MCF 10A (cell line): ENCODE data around the gene TIE1. TPM values are rescaled to one million over a fixed set of nuclear protein-coding genes. Genes with fewer than 3 reads are reported as not detected.

Experiments used
- BruUV-seq: library from RNA; stranded (reverse); fragments of 400-500 nt; replicated peaks from 2 replicates; lab custom pipeline; 2021; lab: Mats Ljungman, UMichigan
- CTCF ChIA-PET: fragments of 300-600 bp; sonication (Branson Sonifier 250); formaldehyde crosslinking; extraction: SDS; loops from one replicate; lab custom pipeline; 2021; ENCODE audit warnings: antibody characterized with exemption, inconsistent platforms; lab: Yijun Ruan, JAX
- POLR2A ChIA-PET: fragments of 300-600, 350-650 bp; sonication (Branson Sonifier 250); formaldehyde crosslinking; extraction: SDS; loops from one replicate; lab custom pipeline; 2020; ENCODE audit warnings: antibody characterized with exemption, inconsistent platforms; lab: Yijun Ruan, JAX
- DNase-seq: peaks from one replicate; pipeline ENCODE4 v3.0.0-alpha.2; 2018; ENCODE audit not compliant: unreplicated experiment
- H3K27ac Mint-ChIP-seq: one replicate; pipeline ENCODE4 v1.8.0; 2022; ENCODE audit warnings: mild to moderate bottlenecking, low read depth, mixed read lengths; ENCODE audit not compliant: unreplicated experiment
- H3K27me3 Mint-ChIP-seq: one replicate; pipeline ENCODE4 v1.8.0; 2022; ENCODE audit warnings: mixed read lengths; ENCODE audit not compliant: insufficient read depth, unreplicated experiment
- H3K36me3 Mint-ChIP-seq: one replicate; pipeline ENCODE4 v1.8.0; 2022; ENCODE audit warnings: mild to moderate bottlenecking, moderate library complexity, mixed read lengths; ENCODE audit not compliant: insufficient read depth, unreplicated experiment
- H3K4me1 Mint-ChIP-seq: one replicate; pipeline ENCODE4 v1.8.0; 2022; ENCODE audit warnings: mixed read lengths; ENCODE audit not compliant: insufficient read depth, unreplicated experiment
- H3K4me3 Mint-ChIP-seq: one replicate; pipeline ENCODE4 v1.8.0; 2022; ENCODE audit warnings: mild to moderate bottlenecking, moderate library complexity, mixed read lengths; ENCODE audit not compliant: unreplicated experiment
- H3K9me3 Mint-ChIP-seq: one replicate; pipeline ENCODE4 v1.8.0; 2022; ENCODE audit warnings: mixed read lengths; ENCODE audit not compliant: unreplicated experiment
- intact Hi-C: fragments of 100-400 bp; cut with micrococcal nuclease; formaldehyde crosslinking; loops from 2 replicates; pipeline ENCODE4 v1.14.1; 2022
- total RNA-seq: library from RNA; stranded (reverse); gene quantifications from 2 replicates; pipeline ENCODE4 v1.2.3, GENCODE V29; 2022
- TF ChIP-seq, protein P1 (sequence below): fragments of 200-600 bp; IDR thresholded peaks from one replicate; pipeline ENCODE4 v1.8.0; 2022; ENCODE audit warnings: antibody characterized with exemption, mild to moderate bottlenecking; ENCODE audit not compliant: unreplicated experiment

Gene TIE1
- total RNA-seq, 1 experiment from 2014 or later: not detected

DNA sequence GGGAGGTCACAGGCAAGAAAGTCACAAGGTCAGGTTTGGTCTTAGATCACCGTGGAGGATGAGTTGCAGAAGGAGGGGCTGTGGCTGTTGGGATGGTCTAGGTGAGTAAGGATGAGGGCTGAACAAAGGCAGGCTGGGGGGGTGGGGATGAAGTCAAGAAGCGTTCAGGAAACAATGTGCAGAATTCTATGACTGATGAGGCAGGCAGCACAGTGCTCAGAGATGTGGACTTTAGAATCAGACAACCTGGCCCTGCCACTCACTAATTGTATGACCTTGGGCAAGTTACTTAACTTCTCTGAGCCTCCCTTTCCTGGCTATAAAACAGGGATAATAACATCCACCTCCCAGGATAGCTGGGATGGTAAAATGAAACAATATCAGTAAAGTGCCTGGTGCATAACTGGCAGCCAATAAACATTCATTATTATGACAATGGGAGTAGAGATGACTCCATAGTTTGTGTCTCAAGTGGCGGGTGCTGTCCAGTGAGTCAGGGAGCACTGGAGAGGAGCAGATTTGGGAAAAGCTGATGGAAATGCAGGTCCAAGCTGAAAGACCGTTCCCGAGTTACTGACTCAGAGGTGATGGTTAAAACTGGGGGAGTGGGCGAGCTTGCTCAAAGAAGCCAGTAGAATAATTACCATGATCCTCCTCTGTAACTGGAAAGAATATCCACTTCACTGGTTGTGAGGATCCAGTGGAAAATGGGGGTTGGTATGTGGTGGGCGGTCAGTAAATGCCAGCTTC lies 2.1 kb downstream of the TIE1 start:
- Mint-ChIP-seq H3K27me3 (peaks cover 24% of the 10 kb centered on the region), H3K4me3 (no peak overlapping the region), H3K36me3 (no peaks in the 10 kb centered on the region), H3K27ac (no peak overlapping the region), H3K4me1 (peaks cover 6% of the 10 kb centered on the region), H3K9me3 (no peaks in the 10 kb centered on the region)
- ChIA-PET CTCF (interaction anchor here (0.9 kb wide), 1 partner anchor 17 kb away, joined by 3 read pairs; the partner anchor contains the start of gene C1orf210), POLR2A (interaction anchor here (0.8 kb wide), 1 partner anchor 11 kb away, joined by 3 read pairs; no protein-coding TSS in a partner anchor)
- intact Hi-C loops: no loop called here
- TF ChIP-seq, protein P1, sequence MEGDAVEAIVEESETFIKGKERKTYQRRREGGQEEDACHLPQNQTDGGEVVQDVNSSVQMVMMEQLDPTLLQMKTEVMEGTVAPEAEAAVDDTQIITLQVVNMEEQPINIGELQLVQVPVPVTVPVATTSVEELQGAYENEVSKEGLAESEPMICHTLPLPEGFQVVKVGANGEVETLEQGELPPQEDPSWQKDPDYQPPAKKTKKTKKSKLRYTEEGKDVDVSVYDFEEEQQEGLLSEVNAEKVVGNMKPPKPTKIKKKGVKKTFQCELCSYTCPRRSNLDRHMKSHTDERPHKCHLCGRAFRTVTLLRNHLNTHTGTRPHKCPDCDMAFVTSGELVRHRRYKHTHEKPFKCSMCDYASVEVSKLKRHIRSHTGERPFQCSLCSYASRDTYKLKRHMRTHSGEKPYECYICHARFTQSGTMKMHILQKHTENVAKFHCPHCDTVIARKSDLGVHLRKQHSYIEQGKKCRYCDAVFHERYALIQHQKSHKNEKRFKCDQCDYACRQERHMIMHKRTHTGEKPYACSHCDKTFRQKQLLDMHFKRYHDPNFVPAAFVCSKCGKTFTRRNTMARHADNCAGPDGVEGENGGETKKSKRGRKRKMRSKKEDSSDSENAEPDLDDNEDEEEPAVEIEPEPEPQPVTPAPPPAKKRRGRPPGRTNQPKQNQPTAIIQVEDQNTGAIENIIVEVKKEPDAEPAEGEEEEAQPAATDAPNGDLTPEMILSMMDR: no peak
- no TSS peak for BruUV-seq
- DNase-seq: no peak

- ChIA-PET POLR2A (interaction anchor here (0.8 kb wide), 1 partner anchor 12 kb away, joined by 3 read pairs; no protein-coding TSS in a partner anchor), CTCF (interaction anchor here (0.7 to 0.9 kb wide), 2 partner anchors 18 to 137 kb away, joined by 3 read pairs; partner anchors contain the start of gene C1orf210)
- BruUV-seq: no TSS peak
- Mint-ChIP-seq H3K4me3 (no peak overlapping the region), H3K36me3 (no peaks in the 10 kb centered on the region), H3K27ac (no peak overlapping the region), H3K9me3 (no peaks in the 10 kb centered on the region), H3K4me1 (peaks cover 6% of the 10 kb centered on the region), H3K27me3 (peaks cover 24% of the 10 kb centered on the region)
- intact Hi-C loops: no loop called here
- DNase-seq: no peak
- TF ChIP-seq, protein P1: no peak
These were observed 2.9 kb downstream of the TIE1 start for GRCh38 chr1:43303471-43304313.

GRCh38 chr1:43304314-43304681 lies 3.5 kb downstream of the TIE1 start:
- no peak overlapping the region for H3K4me3 Mint-ChIP-seq
- peaks cover 24% of the 10 kb centered on the region for H3K27me3 Mint-ChIP-seq
- TF ChIP-seq, protein P1: no peak
- H3K4me1 Mint-ChIP-seq: peaks cover 6% of the 10 kb centered on the region
- no peaks in the 10 kb centered on the region for H3K36me3 Mint-ChIP-seq
- ChIA-PET CTCF (interaction anchor here (0.7 kb wide), 1 partner anchor 136 kb away, joined by 3 read pairs; no protein-coding TSS in a partner anchor), POLR2A (no interaction called here)
- intact Hi-C loops: no loop called here
- H3K9me3 Mint-ChIP-seq: no peaks in the 10 kb centered on the region
- DNase-seq: no peak
- no peak overlapping the region for H3K27ac Mint-ChIP-seq
- BruUV-seq: no TSS peak

- Mint-ChIP-seq H3K4me1 (peaks cover 6% of the 10 kb centered on the region), H3K4me3 (no peak overlapping the region), H3K27ac (no peak overlapping the region), H3K36me3 (no peaks in the 10 kb centered on the region), H3K27me3 (peaks cover 24% of the 10 kb centered on the region), H3K9me3 (no peaks in the 10 kb centered on the region)
- BruUV-seq: no TSS peak
- intact Hi-C loops: no loop called here
- TF ChIP-seq, protein P1: no peak
- ChIA-PET CTCF (no interaction called here), POLR2A (no interaction called here)
- no peak for DNase-seq
These were observed 4.1 kb downstream of the TIE1 start for GRCh38 chr1:43304771-43305300.
